ENCODE measurements around the gene STX17. TPM values are rescaled to one million over a fixed set of nuclear protein-coding genes. Genes with fewer than 3 reads are reported as not detected.
A peak's percentile ranks its signal among the peaks of the same experiment; 100 is the strongest.

STX17 gene
- total and polyA plus RNA-seq, 10 of the 15 experiments (the other 5 are each of a cell fraction or from before 2014, with no cell fraction given) = 11.5 to 29.3 (median 20.0) TPM

DNA sequence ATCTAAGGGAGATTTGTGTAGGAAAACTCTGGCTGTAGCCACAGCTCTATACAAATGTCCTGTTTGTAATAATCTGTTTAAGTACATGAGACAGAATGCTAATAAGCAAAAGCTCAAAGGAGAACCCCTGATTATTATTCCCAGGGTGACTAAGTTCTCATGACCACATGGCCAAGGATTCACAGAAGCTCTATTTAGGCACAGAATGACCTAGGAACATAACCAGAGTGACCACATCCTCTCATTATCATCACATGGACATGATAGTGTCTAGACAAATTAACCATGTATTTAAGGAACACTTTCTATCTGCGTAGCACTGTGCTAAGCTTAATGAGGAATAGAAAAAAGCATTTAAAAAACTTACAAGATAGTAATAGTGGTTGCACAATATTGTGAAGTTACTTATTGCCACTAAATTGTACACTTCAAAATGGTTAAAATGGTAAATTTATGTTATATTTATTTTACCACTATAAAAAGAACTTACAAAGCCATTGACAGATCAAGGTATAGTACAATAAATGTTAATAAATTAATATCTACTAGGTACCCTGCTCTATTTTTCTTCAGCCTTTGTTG lies 56.3 kb downstream of the STX17 start:
- POLR2A ChIA-PET = no interaction called here
- WGBS (ENCODE audit: insufficient coverage, insufficient replicate concordance, low lambda C conversion rate, missing lambda C conversion rate) = 95% methylated on average over 1 of the region's 1 CpG
- no peak for TF ChIP-seq POLR2AphosphoS5 (IDR thresholded peaks at IDR 0.05; ENCODE audit: low read length)
- no peak for TF ChIP-seq CBX3 (IDR thresholded peaks at IDR 0.05; ENCODE audit: borderline replicate concordance, low read depth)
- peak; percentile 66 for TF ChIP-seq MEF2B (IDR thresholded peaks at IDR 0.05; ENCODE audit: partially characterized antibody, poor library complexity, severe bottlenecking)
- TF ChIP-seq BMI1 (IDR thresholded peaks at IDR 0.05; ENCODE audit: borderline replicate concordance) = no peak
- TF ChIP-seq PAX5 (IDR thresholded peaks at IDR 0.05; ENCODE audit: borderline replicate concordance, low read depth, low read length) = no peak
- TF ChIP-seq EGR1 (IDR thresholded peaks at IDR 0.05; ENCODE audit: borderline replicate concordance in 1 of 2, low read depth in 2 of 2, low read length in 2 of 2) = no peak
- no peak for TF ChIP-seq E2F4 (IDR thresholded peaks at IDR 0.05; ENCODE audit: low read depth, low read length)
- no peak for TF ChIP-seq ZNF687 (IDR thresholded peaks at IDR 0.05)
- TF ChIP-seq RUNX3 (IDR thresholded peaks at IDR 0.05; ENCODE audit: low read length) = no peak
- no peak for TF ChIP-seq KDM1A (IDR thresholded peaks at IDR 0.05; ENCODE audit: borderline replicate concordance)
- TF ChIP-seq KAT2A (conservative IDR thresholded peaks at IDR 0.05; ENCODE audit: control insufficient read depth, low read depth, low read length) = no peak
- no peak for TF ChIP-seq ASH2L (IDR thresholded peaks at IDR 0.05; ENCODE audit: borderline replicate concordance, low read depth)
- TF ChIP-seq TAF1 (IDR thresholded peaks at IDR 0.05; ENCODE audit: borderline replicate concordance, low read depth, low read length) = no peak
- TF ChIP-seq RB1 (IDR thresholded peaks at IDR 0.05; ENCODE audit: borderline replicate concordance) = no peak
- no peak for TF ChIP-seq TARDBP (IDR thresholded peaks at IDR 0.05; ENCODE audit: borderline replicate concordance)
- no peak for TF ChIP-seq CHD2 (IDR thresholded peaks at IDR 0.05; ENCODE audit: borderline replicate concordance, low read depth, low read length)
- TF ChIP-seq, protein P1, sequence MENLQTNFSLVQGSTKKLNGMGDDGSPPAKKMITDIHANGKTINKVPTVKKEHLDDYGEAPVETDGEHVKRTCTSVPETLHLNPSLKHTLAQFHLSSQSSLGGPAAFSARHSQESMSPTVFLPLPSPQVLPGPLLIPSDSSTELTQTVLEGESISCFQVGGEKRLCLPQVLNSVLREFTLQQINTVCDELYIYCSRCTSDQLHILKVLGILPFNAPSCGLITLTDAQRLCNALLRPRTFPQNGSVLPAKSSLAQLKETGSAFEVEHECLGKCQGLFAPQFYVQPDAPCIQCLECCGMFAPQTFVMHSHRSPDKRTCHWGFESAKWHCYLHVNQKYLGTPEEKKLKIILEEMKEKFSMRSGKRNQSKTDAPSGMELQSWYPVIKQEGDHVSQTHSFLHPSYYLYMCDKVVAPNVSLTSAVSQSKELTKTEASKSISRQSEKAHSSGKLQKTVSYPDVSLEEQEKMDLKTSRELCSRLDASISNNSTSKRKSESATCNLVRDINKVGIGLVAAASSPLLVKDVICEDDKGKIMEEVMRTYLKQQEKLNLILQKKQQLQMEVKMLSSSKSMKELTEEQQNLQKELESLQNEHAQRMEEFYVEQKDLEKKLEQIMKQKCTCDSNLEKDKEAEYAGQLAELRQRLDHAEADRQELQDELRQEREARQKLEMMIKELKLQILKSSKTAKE (IDR thresholded peaks at IDR 0.05; ENCODE audit: low read depth, poor library complexity, severe bottlenecking) = peak; percentile 95
- peak; percentile 16; the same call in 1 of the 2 replicates for TF ChIP-seq BCL11A (IDR thresholded peaks at IDR 0.05; ENCODE audit: low read depth, low read length)

More for the DNA sequence above, 56.3 kb downstream of the STX17 start:
- H3K36me3 ChIP-seq (ENCODE audit: control insufficient read depth in 2 of 2, insufficient read depth in 2 of 2, low read length in 1 of 2) = peaks cover 0 to 2% of the 10 kb centered on the region in 2 experiments; a peak in 1 of 4 replicates
- no peaks in the 10 kb centered on the region for H3K27me3 ChIP-seq (replicated peaks in 1 of 2; ENCODE audit: control insufficient read depth in 2 of 2, insufficient read depth in 2 of 2, low read length in 1 of 2)
- no peaks in the 10 kb centered on the region for H3K9me3 ChIP-seq (replicated peaks; ENCODE audit: control insufficient read depth, insufficient read depth, low read length)
- H3K4me2 ChIP-seq (ENCODE audit: control insufficient read depth, insufficient read depth) = no peak overlapping the region
- no peaks in the 10 kb centered on the region for H3K79me2 ChIP-seq (ENCODE audit: control insufficient read depth, insufficient read depth, low read length)
- BruUV-seq (replicated peaks) = no TSS peak
- intact Hi-C loops (cut with micrococcal nuclease; ENCODE audit: unreplicated experiment) (no loop called here), in situ Hi-C loops (cut with MboI) (no loop called here)
- no peaks in the 10 kb centered on the region for H3K4me1 ChIP-seq (ENCODE audit: control insufficient read depth, insufficient read depth, low read length)
- no peak overlapping the region for H3K27ac ChIP-seq (ENCODE audit: control insufficient read depth, insufficient read depth)
- ChIA-PET CTCF (interaction anchor here (0.7 kb wide), 1 partner anchor 15 kb away, joined by 4 read pairs; no protein-coding TSS in a partner anchor), SMC1A (ENCODE audit: uncharacterized antibody, unreplicated experiment) (interaction anchor here (0.8 to 2.4 kb wide), 8 partner anchors 15 to 800 kb away, joined by 3 to 8 read pairs (median 4); no protein-coding TSS in a partner anchor), RAD21 (ENCODE audit: unreplicated experiment) (interaction anchor here (0.6 kb wide), 1 partner anchor 256 kb away, joined by 3 read pairs; no protein-coding TSS in a partner anchor)
- FAIRE-seq (no peak), DNase-seq (ENCODE audit: low read depth, low spot score) (peak; percentile 12), ATAC-seq (peak; percentile 68)
- no peak overlapping the region for H2AFZ ChIP-seq (ENCODE audit: control insufficient read depth, low read depth, low read length)
- no peak overlapping the region for H3K4me3 ChIP-seq
- no peaks in the 10 kb centered on the region for H4K20me1 ChIP-seq (ENCODE audit: control insufficient read depth, insufficient read depth)
- no peak overlapping the region for H3K9ac ChIP-seq (ENCODE audit: control insufficient read depth, insufficient read depth, low read length)
